GM18505 (cell line): ENCODE measurements around the gene CPEB3.
"Not testable (repeated sequence)": the region's sequence is repeated elsewhere in the genome, so short reads cannot be mapped to it uniquely, and the experiment has no call there.

Experiments used
- ATAC-seq: cut with Tn5 transposase; IDR thresholded peaks from one replicate; pipeline ENCODE4 v1.9.1; 2021; ENCODE audit not compliant: unreplicated experiment
- POLR2A ChIP-seq: IDR thresholded peaks from 4 replicates; pipeline ENCODE4 v1.6.1; 2011; ENCODE audit warnings: borderline replicate concordance; ENCODE audit not compliant: insufficient read depth, insufficient read length; ENCODE audit errors: extremely low read depth

Gene CPEB3

DNA sequence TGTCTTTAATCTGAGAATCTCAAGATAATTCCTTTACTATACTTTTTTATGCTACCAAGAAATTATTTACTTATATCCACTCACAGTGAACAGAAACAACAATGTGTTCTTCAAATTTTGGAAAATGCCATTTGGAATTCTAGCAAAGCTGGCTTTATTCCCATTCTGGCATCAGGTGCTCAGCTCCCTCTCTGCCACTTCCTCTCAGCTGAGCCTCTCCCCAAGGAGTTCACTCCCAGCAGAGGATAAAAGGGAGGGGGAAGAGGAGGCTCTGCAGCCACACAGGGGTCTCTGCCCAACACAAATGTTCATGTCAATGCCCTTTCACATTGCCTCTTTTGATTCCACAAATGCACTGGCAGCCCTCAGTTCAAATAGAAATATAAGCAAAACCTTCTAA, 116.9 kb downstream of the CPEB3 start:
- no peak for TF ChIP-seq POLR2A
- no peak for ATAC-seq

GRCh38 chr10:92164036-92164696, 126.7 kb downstream of the CPEB3 start:
- ATAC-seq, result no peak
- TF ChIP-seq POLR2A, result no peak

GRCh38 chr10:92162541-92162940, 128.3 kb downstream of the CPEB3 start:
- ATAC-seq, result no peak
- TF ChIP-seq POLR2A, result no peak

DNA sequence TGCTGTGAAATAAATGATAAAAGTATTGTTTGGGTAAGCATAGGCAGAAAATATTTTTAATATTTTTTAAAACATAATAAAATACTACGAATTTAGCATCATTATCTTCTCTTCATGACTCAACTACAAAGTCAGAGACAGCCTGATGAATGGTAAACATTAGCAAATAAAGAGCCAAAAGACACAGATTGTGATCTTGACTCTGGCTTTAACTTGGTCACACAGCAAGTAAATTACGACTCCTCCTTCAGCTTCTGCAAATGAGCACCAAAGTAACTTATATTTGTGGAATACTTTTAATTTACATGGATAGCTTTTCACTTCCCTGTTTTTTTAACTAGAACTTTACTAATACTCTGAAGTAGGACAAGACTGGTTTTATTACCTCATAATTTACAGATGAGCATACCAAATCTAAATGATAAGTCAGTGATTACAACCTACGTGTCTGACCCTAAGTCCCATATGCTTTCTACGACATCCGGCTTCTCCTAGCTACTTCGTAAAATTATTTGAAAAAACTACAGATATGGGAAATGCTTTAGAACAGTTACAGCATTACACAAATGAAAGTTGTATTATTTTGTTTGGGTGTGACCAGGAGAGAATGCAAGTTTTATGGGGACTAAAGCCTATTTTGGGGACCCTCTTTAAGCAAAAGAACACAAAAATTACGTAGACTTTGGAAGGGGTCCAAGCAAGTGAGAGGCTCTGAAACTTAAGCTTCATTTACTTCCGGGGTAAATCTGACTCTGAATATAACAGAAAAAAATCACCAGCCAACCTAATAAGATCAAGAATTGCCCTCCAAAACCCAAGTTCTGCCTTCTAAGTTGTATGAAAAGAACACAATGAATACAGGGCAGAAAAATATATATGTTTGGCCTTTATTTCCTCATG, 133.8 kb downstream of the CPEB3 start:
- TF ChIP-seq POLR2A, result no peak
- no peak for ATAC-seq

DNA sequence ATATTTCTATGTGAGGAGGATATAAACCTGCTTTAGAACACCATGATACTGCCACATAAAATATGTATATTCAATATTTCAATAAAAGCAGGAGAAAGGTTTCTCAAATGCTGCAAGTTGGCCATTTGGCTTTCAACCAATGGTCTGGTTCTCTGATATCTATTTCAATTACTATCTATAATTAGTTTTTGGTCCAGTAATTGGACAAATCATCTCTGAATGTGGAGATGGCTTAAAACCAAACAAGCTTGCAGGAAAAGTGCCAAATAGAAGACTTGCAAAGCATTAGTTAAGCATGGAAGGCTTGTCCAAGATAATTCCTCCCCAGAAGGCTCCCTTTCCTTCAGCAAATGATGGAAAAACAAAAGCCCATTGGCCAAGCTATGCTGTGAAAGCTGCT, 140.1 kb downstream of the CPEB3 start:
- no peak for ATAC-seq
- TF ChIP-seq POLR2A, result no peak

- no peak for ATAC-seq
Observed at GRCh38 chr10:92149261-92149660, 141.6 kb downstream of the CPEB3 start.

GRCh38 chr10:92146781-92147180, 144.1 kb downstream of the CPEB3 start:
- ATAC-seq, result no peak
- no peak for TF ChIP-seq POLR2A

More at GRCh38 chr10:92149261-92149660, 141.6 kb downstream of the CPEB3 start:
- no peak for TF ChIP-seq POLR2A

GRCh38 chr10:92146107-92146506, 144.8 kb downstream of the CPEB3 start:
- TF ChIP-seq POLR2A, result no peak

GRCh38 chr10:92142949-92143348, 147.9 kb downstream of the CPEB3 start:
- TF ChIP-seq POLR2A, result no peak
- ATAC-seq, result peak; percentile 76

More at GRCh38 chr10:92146107-92146506, 144.8 kb downstream of the CPEB3 start:
- ATAC-seq, result no peak

DNA sequence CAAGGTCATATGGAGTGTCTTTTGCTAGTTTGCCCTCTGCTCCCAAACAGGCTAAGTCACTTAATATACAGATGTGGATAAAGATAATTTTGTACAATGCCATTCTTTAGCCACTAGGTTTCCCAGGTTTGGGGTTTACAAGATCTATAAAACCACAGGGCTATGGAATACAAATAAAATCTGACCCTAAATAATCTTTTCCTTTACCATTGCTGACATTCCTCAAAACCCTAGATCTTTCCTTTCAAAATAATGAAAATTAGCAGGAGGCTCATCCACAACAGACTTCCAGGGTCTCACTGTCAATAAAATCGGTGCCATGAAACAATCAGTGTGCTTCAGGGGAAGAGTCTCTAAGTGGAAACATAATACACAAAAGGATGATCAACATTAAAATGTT, 148.4 kb downstream of the CPEB3 start:
- no peak for ATAC-seq
- no peak for TF ChIP-seq POLR2A

- not testable (repeated sequence) for ATAC-seq
Observed at GRCh38 chr10:92141147-92141546, 149.7 kb downstream of the CPEB3 start.

- ATAC-seq, result not testable (repeated sequence)
Observed at GRCh38 chr10:92134049-92134448, 156.8 kb downstream of the CPEB3 start.

- ATAC-seq, result no peak
Observed at GRCh38 chr10:92131275-92131820, 159.5 kb downstream of the CPEB3 start.

More at GRCh38 chr10:92131275-92131820, 159.5 kb downstream of the CPEB3 start:
- TF ChIP-seq POLR2A, result no peak
